ENCODE data around the gene USP20.

USP20 gene

DNA sequence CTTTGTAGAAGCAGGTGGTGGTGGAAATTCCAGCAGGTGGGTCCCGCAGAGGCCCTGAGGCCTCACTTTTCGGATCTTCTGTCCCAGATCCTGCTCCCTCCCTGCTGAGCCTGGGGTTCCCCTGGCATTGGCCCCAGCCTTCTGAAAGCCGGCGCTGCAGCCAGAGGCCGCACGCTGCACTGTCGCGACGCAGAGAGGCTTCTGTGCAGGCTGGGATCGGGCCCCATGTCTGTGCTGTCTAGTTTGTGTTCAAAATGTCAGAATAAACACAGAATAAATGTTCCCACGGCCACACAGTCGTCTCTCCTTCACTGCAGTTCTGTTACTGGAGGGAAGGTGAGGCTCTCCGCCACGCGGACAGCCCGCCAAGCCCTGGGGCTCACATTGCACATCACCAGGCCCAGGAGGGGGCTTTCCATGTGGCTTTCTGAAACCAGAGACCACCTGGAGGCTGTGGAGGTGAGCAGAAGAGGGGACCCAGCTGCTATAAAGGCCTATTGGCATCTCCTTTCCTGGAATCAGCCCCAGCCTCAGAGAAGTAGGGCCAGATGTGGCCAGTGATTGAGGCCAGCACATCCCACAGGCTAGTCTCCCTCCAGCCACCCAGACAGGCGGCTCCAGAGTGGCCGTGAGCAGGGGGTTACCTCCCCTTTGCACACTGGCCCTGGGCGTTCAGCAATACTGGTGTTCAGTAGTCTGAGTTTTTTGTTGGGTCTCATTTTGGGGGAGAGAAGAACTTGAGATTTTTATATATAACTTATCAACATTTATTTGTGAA lies 46.5 kb downstream of the USP20 start:
- TF ChIP-seq, protein P1, sequence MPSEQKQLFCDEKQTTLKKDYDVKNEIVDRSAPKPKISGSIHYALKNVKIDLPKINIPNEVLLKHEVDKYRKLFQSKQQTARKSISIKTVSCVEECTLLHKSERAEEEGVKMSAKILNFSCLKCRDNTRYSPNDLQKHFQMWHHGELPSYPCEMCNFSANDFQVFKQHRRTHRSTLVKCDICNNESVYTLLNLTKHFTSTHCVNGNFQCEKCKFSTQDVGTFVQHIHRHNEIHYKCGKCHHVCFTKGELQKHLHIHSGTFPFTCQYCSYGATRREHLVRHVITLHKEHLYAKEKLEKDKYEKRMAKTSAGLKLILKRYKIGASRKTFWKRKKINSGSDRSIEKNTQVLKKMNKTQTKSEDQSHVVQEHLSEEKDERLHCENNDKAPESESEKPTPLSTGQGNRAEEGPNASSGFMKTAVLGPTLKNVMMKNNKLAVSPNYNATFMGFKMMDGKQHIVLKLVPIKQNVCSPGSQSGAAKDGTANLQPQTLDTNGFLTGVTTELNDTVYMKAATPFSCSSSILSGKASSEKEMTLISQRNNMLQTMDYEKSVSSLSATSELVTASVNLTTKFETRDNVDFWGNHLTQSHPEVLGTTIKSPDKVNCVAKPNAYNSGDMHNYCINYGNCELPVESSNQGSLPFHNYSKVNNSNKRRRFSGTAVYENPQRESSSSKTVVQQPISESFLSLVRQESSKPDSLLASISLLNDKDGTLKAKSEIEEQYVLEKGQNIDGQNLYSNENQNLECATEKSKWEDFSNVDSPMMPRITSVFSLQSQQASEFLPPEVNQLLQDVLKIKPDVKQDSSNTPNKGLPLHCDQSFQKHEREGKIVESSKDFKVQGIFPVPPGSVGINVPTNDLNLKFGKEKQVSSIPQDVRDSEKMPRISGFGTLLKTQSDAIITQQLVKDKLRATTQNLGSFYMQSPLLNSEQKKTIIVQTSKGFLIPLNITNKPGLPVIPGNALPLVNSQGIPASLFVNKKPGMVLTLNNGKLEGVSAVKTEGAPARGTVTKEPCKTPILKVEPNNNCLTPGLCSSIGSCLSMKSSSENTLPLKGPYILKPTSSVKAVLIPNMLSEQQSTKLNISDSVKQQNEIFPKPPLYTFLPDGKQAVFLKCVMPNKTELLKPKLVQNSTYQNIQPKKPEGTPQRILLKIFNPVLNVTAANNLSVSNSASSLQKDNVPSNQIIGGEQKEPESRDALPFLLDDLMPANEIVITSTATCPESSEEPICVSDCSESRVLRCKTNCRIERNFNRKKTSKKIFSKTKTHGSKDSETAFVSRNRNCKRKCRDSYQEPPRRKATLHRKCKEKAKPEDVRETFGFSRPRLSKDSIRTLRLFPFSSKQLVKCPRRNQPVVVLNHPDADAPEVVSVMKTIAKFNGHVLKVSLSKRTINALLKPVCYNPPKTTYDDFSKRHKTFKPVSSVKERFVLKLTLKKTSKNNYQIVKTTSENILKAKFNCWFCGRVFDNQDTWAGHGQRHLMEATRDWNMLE (tag by site-specific recombination; conservative IDR thresholded peaks at IDR 0.05; ENCODE audit: low read depth) = no peak
- TF ChIP-seq ZIC2 (tag by site-specific recombination; IDR thresholded peaks at IDR 0.05) (peak; percentile 35), ZNF19 (tag by site-specific recombination; IDR thresholded peaks at IDR 0.05; ENCODE audit: low read depth) (no peak), ZFP69B (tag by site-specific recombination; IDR thresholded peaks at IDR 0.05) (0 out of 2 replicates have a peak, but pooled peaks have one; percentile 29)
- Histone ChIP-seq H3K4me1 (ENCODE audit: control insufficient read depth, insufficient read depth, low read length) (no peaks in the 10 kb centered on the region; the same call in 1 of the 2 replicates), H3K4me3 (ENCODE audit: low read depth, low read length) (no peak overlapping the region), H3K27ac (ENCODE audit: extremely low read depth, low read depth, low read length) (no peak overlapping the region), H3K9me3 (ENCODE audit: control insufficient read depth, insufficient read depth, low read depth, low read length) (no peaks in the 10 kb centered on the region), H3K36me3 (ENCODE audit: control insufficient read depth in 2 of 2, insufficient read depth in 1 of 2, low read length in 2 of 2) (peaks cover 0 to 36% of the 10 kb centered on the region in 2 experiments; a peak in 1 of 3 replicates)
- POLR2A ChIA-PET = no interaction called here
- CTCF ChIA-PET = interaction anchor here (0.9 kb wide), 1 partner anchor 361 kb away, joined by 3 read pairs; no protein-coding TSS in a partner anchor

DNA sequence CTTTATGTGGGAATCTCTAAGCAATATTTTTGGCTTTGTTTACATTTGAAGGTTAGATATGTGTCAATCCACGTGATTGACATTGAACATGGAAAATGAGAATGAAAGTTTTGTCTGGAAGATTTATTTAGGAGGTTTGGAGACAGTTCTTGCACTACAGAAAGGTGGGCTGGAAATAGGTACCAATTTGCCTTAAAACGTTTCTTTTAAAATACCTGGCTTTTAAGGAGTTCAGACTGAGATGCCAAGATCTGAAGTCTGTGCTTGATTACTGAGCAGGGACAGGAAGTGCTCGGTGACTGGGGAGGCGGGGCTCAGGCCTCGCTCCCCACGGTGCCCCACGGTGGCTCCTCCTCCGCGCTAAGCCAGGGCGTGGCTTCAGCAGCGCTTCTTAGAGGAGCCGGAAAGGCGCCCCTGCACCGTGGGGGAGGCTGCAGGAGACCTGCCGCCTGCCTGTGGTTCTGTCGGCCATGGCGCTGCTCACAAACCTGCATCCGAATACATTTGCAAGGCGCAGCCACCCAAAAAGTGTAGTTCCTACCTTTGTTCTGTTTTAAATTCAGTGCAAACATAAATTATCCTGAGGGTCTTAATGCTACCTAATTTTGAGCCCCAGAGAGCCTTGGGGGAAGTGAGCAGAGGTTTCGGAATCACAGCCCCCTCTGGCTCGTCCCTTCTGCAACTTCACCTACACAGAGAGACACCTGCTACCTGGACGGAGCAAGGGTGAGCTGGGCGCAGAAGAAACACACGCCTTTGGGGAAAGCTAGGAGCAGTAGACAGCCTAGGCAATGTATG lies 49.2 kb downstream of the USP20 start:
- no peak overlapping the region for H3K4me3 ChIP-seq (ENCODE audit: low read depth, low read length)
- peaks cover 0 to 35% of the 10 kb centered on the region in 2 experiments; a peak in 1 of 3 replicates for H3K36me3 ChIP-seq (ENCODE audit: control insufficient read depth in 2 of 2, insufficient read depth in 1 of 2, low read length in 2 of 2)
- H3K9me3 ChIP-seq (ENCODE audit: control insufficient read depth, insufficient read depth, low read depth, low read length) = no peaks in the 10 kb centered on the region
- no peaks in the 10 kb centered on the region; the same call in 1 of the 2 replicates for H3K4me1 ChIP-seq (ENCODE audit: control insufficient read depth, insufficient read depth, low read length)
- CTCF ChIA-PET = interaction anchor here (0.6 to 4.0 kb wide), 18 partner anchors 22 to 1512 kb away, joined by 3 to 29 read pairs (median 4); no protein-coding TSS in a partner anchor
- POLR2A ChIA-PET = interaction anchor here (0.5 to 1.4 kb wide), 4 partner anchors 16 to 170 kb away, joined by 3 to 5 read pairs (median 3); partner anchors contain the start of genes FNBP1 and GPR107
- H3K27ac ChIP-seq (ENCODE audit: extremely low read depth, low read depth, low read length) = no peak overlapping the region
- no peak for TF ChIP-seq KLF10 (tag by site-specific recombination; IDR thresholded peaks at IDR 0.05)
- peak; percentile 71 for TF ChIP-seq ZIC2 (tag by site-specific recombination; IDR thresholded peaks at IDR 0.05)
- TF ChIP-seq ZNF610 (tag by site-specific recombination; IDR thresholded peaks at IDR 0.05; ENCODE audit: borderline replicate concordance) = no peak
- TF ChIP-seq ZNF114 (tag by site-specific recombination; IDR thresholded peaks at IDR 0.05) = no peak
- TF ChIP-seq KLF1 (tag by site-specific recombination; IDR thresholded peaks at IDR 0.05) = peak; percentile 33; the same call in 1 of the 2 replicates
- no peak; the same call in 1 of the 2 replicates for TF ChIP-seq PRDM10 (tag by site-specific recombination; IDR thresholded peaks at IDR 0.05)
- no peak for TF ChIP-seq SP7 (tag by site-specific recombination; IDR thresholded peaks at IDR 0.05)
- TF ChIP-seq, protein P1 (tag by site-specific recombination; conservative IDR thresholded peaks at IDR 0.05; ENCODE audit: low read depth) = peak; percentile 50; the same call in 1 of the 2 replicates
- no peak for TF ChIP-seq ATF2 (tag by site-specific recombination; IDR thresholded peaks at IDR 0.05; ENCODE audit: low read depth)
- TF ChIP-seq SP3 (tag by site-specific recombination; IDR thresholded peaks at IDR 0.05) = peak; percentile 76
- no peak for TF ChIP-seq ZNF266 (tag by site-specific recombination; IDR thresholded peaks at IDR 0.05; ENCODE audit: low read depth)
- no peak for TF ChIP-seq ZBTB1 (tag by site-specific recombination; IDR thresholded peaks at IDR 0.05)
- no peak for TF ChIP-seq ZNF585B (tag by site-specific recombination; IDR thresholded peaks at IDR 0.05)

Measured in HEK293 (cell line).